Measurements from ENCODE around the gene MRPL14. TPM values are rescaled to one million over a fixed set of nuclear protein-coding genes. Genes with fewer than 3 reads are reported as not detected.

MRPL14 gene
- total RNA-seq, 2 experiments from 2014 or later: 10.4 to 11.5 TPM

GRCh38 chr6:44148306-44148705, 21.1 kb upstream of the MRPL14 start:
- Mint-ChIP-seq H3K4me1 (ENCODE audit: low read depth) (peaks cover 4% of the 10 kb centered on the region), H3K4me3 (no peak overlapping the region), H3K9me3 (no peaks in the 10 kb centered on the region), H3K27me3 (no peaks in the 10 kb centered on the region), H3K27ac (no peak overlapping the region), H3K36me3 (ENCODE audit: low read depth) (peaks cover 52% of the 10 kb centered on the region)
- no peak for TF ChIP-seq CTCF (IDR thresholded peaks at IDR 0.05)
- POLR2A ChIA-PET: no interaction called here
- H3K27ac ChIP-seq (ENCODE audit: low read depth in 1 of 2, low read length in 2 of 2): no peak overlapping the region
- H3K4me3 ChIP-seq (ENCODE audit: low read length): no peak overlapping the region
- CTCF ChIA-PET: no interaction called here
- H3K27me3 ChIP-seq (ENCODE audit: control insufficient read depth in 1 of 2, insufficient read depth in 2 of 2, low read length in 2 of 2): no peaks in the 10 kb centered on the region
- H3K4me1 ChIP-seq (ENCODE audit: insufficient read depth, low read length): peaks cover 8% of the 10 kb centered on the region
- intact Hi-C loops (cut with DNase I, micrococcal nuclease): no loop called here
- DNase-seq (no peak), ATAC-seq (ENCODE audit: poor library complexity) (no peak)
- no peaks in the 10 kb centered on the region for H3K9me3 ChIP-seq (ENCODE audit: control insufficient read depth in 1 of 2, insufficient read depth in 1 of 2, low read length in 2 of 2)
- H3K36me3 ChIP-seq (ENCODE audit: insufficient read depth, low read length): peaks cover 29% of the 10 kb centered on the region

- POLR2A ChIA-PET: no interaction called here
- ATAC-seq (ENCODE audit: poor library complexity): no peak
Measured at GRCh38 chr6:44147256-44147655, 20.0 kb upstream of the MRPL14 start.

GRCh38 chr6:44146685-44147084, 19.4 kb upstream of the MRPL14 start:
- Mint-ChIP-seq H3K9me3 (no peaks in the 10 kb centered on the region), H3K27ac (no peak overlapping the region), H3K4me3 (no peak overlapping the region), H3K36me3 (ENCODE audit: low read depth) (peaks cover 64% of the 10 kb centered on the region), H3K27me3 (no peaks in the 10 kb centered on the region), H3K4me1 (ENCODE audit: low read depth) (peaks cover 3% of the 10 kb centered on the region)
- CTCF ChIA-PET: interaction anchor here (0.9 kb wide), 1 partner anchor 50 kb away, joined by 3 read pairs; no protein-coding TSS in a partner anchor
- POLR2A ChIA-PET: no interaction called here
- Histone ChIP-seq H3K36me3 (ENCODE audit: insufficient read depth, low read length) (peaks cover 29% of the 10 kb centered on the region), H3K27me3 (ENCODE audit: control insufficient read depth in 1 of 2, insufficient read depth in 2 of 2, low read length in 2 of 2) (no peaks in the 10 kb centered on the region), H3K9me3 (ENCODE audit: control insufficient read depth in 1 of 2, insufficient read depth in 1 of 2, low read length in 2 of 2) (no peaks in the 10 kb centered on the region), H3K4me3 (ENCODE audit: low read length) (no peak overlapping the region), H3K27ac (ENCODE audit: low read depth in 1 of 2, low read length in 2 of 2) (no peak overlapping the region), H3K4me1 (ENCODE audit: insufficient read depth, low read length) (peaks cover 4% of the 10 kb centered on the region)
- intact Hi-C loops (cut with DNase I, micrococcal nuclease): no loop called here
- DNase-seq: no peak
- no peak for ATAC-seq (ENCODE audit: poor library complexity)
- no peak for TF ChIP-seq CTCF (IDR thresholded peaks at IDR 0.05)

More at GRCh38 chr6:44147256-44147655, 20.0 kb upstream of the MRPL14 start:
- H3K4me3 Mint-ChIP-seq: no peak overlapping the region
- H3K4me3 ChIP-seq (ENCODE audit: low read length): no peak overlapping the region
- peaks cover 29% of the 10 kb centered on the region for H3K36me3 ChIP-seq (ENCODE audit: insufficient read depth, low read length)
- no peak overlapping the region for H3K27ac ChIP-seq (ENCODE audit: low read depth in 1 of 2, low read length in 2 of 2)
- H3K27me3 ChIP-seq (ENCODE audit: control insufficient read depth in 1 of 2, insufficient read depth in 2 of 2, low read length in 2 of 2): no peaks in the 10 kb centered on the region
- DNase-seq: no peak
- CTCF ChIA-PET: interaction anchor here (0.9 kb wide), 1 partner anchor 51 kb away, joined by 3 read pairs; no protein-coding TSS in a partner anchor
- peaks cover 4% of the 10 kb centered on the region for H3K4me1 Mint-ChIP-seq (ENCODE audit: low read depth)
- peaks cover 8% of the 10 kb centered on the region for H3K4me1 ChIP-seq (ENCODE audit: insufficient read depth, low read length)
- intact Hi-C loops (cut with DNase I, micrococcal nuclease): no loop called here
- no peaks in the 10 kb centered on the region for H3K27me3 Mint-ChIP-seq
- H3K9me3 Mint-ChIP-seq: no peaks in the 10 kb centered on the region
- TF ChIP-seq CTCF (IDR thresholded peaks at IDR 0.05): no peak
- no peak overlapping the region for H3K27ac Mint-ChIP-seq
- H3K9me3 ChIP-seq (ENCODE audit: control insufficient read depth in 1 of 2, insufficient read depth in 1 of 2, low read length in 2 of 2): no peaks in the 10 kb centered on the region
- H3K36me3 Mint-ChIP-seq (ENCODE audit: low read depth): peaks cover 62% of the 10 kb centered on the region
